HG03097 (cell line): ENCODE results near the gene IL1R1.
"Not testable (repeated sequence)": the region's sequence is repeated elsewhere in the genome, so short reads cannot be mapped to it uniquely, and the experiment has no call there.

Source experiments
- ATAC-seq: cut with Tn5 transposase; IDR thresholded peaks from one replicate; pipeline ENCODE4 v1.9.1; 2021; ENCODE audit not compliant: unreplicated experiment, low FRiP score

IL1R1 gene

GRCh38 chr2:102141970-102142828, at the start of gene IL1R1:
Gene IL1R1 (plus strand): TSS chr2:102142746. CDS start chr2:102157725, 14,979 bp downstream.
- ATAC-seq, result no peak

GRCh38 chr2:102093662-102094061, 48.9 kb upstream of the IL1R1 start:
- no peak for ATAC-seq

DNA sequence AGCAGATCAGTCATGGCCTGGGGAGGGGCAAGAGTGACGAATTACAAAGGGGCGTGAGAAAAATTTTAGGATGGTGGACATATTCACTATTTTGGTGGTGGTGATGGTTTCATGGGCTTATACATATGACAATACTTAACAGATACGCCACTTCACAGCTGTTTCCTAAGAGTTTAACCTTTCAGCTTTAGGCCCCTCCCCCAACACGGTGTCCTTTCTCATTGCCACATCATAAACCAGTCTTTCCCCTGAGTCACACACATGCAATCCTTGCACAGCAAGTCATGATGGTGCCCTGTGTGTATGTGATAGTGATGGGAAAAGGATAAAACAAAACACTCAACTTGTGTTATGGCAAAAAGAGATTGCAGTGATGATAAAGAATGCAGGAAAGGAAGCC, 47.6 kb upstream of the IL1R1 start:
- no peak for ATAC-seq

DNA sequence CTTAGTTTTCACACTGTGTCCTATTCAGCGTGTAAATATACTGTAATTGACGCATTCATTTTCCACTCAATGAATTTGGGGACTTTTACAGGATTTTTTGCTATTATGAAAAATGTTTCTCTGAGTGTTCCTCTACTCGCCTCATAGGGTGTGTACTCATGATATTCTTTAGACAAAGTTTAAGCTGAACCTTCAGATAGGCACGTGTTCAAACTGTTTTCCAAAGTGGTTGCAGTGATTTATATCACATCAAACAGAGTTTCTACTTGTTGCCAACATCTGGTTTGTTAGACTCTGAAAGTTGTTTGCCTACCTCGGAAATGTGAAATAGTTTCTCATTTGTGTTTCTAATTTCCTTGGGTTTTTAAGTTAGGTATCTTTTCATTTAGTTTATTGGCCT, 46.4 kb upstream of the IL1R1 start:
- ATAC-seq, result no peak

- no peak for ATAC-seq
Observed at GRCh38 chr2:102098756-102099155, 43.8 kb upstream of the IL1R1 start.

GRCh38 chr2:102099536-102100298, 42.8 kb upstream of the IL1R1 start:
- ATAC-seq, result no peak

- ATAC-seq, result no peak
Observed at GRCh38 chr2:102100371-102101096, 42.0 kb upstream of the IL1R1 start.

DNA sequence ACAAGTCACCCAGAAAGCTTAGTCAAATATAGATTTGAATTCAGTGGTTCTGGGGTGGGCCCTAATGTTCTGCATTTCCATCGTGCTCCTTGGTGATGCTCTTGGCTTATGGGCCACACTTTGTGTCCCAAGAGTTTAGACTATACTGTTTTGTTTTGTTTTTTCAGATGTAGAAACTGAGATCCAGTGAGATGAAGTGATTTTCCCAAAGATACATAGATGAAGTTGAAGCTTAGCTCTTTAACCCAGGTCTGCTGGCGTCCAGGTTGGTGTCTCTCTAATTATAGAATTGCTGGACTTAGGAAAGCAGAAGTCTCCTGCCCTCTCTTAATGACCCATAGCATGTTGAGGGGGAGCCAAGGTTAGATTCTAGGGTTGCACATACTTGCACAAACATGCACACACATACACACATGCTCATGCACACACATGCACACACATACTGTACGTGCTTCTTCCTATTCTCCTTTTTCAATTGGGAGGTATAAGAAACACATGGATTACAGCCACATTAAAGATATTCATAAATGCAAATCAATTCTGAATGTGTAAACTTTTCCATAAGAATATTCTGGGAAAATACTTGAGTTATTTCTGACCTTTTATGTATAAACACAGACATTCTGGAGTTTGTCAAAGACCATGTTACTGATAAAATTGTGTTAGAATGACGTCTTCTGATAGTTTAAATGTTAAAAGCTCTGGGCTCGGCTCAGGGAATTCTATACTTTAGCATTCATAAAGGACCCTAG, 41.3 kb upstream of the IL1R1 start:
- ATAC-seq, result no peak

DNA sequence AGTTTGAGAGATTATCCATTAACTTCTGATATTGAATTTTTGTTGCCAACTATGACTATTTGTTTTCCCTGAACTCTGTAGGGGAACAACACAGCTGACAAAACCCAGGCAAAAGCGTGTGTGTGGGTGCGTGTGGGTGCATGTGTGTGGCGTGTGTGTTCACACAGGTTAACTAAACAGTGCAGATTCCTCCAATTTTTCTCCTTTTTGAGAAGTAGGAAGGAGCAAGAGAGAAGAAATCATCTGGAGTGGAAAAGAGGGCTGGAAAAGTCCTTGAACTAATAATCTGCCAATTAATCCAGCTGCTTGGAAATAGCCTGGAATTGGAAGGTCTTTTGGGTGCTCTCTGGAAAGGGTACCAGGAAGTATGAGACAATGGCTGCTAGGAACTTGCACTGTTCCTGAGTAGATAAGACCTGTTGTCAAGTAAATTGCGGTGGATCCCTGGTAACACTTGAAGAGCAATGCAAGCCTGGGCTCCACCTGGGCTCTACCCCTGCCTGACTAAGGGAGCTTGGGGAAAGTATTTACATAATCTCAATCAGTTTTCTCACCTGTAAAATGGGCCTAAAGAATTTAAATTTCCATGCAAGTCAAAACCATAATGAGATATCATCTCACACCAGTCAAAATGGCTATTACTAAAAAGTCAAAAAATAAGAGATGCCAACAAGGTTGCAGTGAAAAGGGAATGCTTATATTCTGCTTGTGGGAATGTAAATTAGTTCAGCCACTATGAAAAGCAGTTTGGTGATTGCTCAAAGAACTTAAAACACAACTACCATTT, 40.5 kb upstream of the IL1R1 start:
- no peak for ATAC-seq

DNA sequence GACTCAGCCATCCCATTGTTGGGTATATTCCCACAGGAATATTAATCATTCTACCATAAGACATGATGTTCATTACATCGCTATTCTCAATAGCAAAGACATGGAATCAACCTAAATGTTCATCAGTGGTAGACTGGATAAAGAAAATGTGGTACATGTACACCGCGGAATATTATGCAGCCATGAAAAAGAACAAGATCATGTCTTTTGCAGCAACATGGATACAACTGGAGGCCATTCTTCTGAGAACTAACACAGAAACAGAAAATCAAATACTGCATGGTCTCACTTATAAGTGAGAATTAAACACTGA, 40.0 kb upstream of the IL1R1 start:
- ATAC-seq, result not testable (repeated sequence)

GRCh38 chr2:102103284-102103683, 39.3 kb upstream of the IL1R1 start:
- no peak for ATAC-seq

- peak; percentile 81 for ATAC-seq
Observed at GRCh38 chr2:102103992-102104871, 38.3 kb upstream of the IL1R1 start.

DNA sequence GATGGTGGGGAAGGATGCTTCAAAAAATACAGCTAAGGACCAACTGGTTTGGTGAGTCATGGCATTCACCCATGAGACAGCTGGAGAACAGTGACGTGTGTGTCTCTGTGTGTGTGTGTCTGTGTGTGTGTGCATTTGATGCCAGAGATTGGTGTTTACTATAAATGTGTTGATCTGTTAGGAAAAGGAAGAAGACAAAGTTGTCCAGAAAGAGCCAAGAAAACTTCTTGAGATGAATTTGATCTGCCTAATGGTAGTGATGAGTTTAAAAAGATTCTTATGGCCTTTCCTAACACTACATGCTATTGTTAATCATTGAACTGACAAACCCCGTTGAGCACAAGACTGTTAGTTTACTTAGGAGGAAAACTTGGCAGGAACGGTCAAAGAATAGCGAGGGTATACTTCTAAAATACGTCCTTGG, 36.4 kb upstream of the IL1R1 start:
- ATAC-seq, result no peak

GRCh38 chr2:102106813-102107740, 35.5 kb upstream of the IL1R1 start:
- ATAC-seq, result not testable (repeated sequence)

GRCh38 chr2:102107741-102108070, 34.8 kb upstream of the IL1R1 start:
- no peak for ATAC-seq

DNA sequence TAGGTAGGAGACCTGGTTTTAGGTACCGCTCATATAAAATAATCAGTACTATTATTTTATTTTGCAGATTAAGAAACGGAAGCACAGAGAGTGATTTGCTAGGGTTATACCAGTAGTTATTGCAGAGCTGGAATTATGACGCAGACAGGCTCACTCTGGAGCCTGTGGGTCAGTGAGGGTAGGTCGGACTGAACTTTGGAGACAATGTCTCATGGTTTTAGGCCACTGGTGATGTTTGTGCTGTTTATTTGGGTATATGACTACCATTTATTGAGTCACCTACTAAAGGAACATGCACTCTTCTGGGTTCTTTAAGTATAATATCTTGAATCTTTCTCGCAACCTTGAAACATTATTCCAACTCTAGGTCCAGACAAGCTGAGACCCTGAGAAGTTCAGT, 33.5 kb upstream of the IL1R1 start:
- no peak for ATAC-seq

- ATAC-seq, result no peak
Observed at GRCh38 chr2:102110171-102110570, 32.4 kb upstream of the IL1R1 start.
